WERI-Rb-1 (cell line): ENCODE results near the gene CBX8.
A peak's percentile ranks its signal among the peaks of the same experiment; 100 is the strongest.

Experiments used
- DNase-seq: peaks from one replicate; pipeline ENCODE4 v3.0.0-alpha.2; 2020
- H3K27ac ChIP-seq: fragments of 250-450 bp; sonication (Bioruptor Pico); 2 replicates; pipeline ENCODE4 v1.5.1; 2020; ENCODE audit warnings: mild to moderate bottlenecking, moderate library complexity
- H3K27me3 ChIP-seq: fragments of 250-450 bp; sonication (Bioruptor Pico); 2 replicates; pipeline ENCODE4 v1.5.1; 2021; ENCODE audit warnings: mild to moderate bottlenecking, low read depth, moderate library complexity; ENCODE audit not compliant: insufficient read depth, severe bottlenecking
- H3K36me3 ChIP-seq: fragments of 250-450 bp; sonication (Bioruptor Pico); 2 replicates; pipeline ENCODE4 v1.5.1; 2020; ENCODE audit warnings: mild to moderate bottlenecking, moderate library complexity
- H3K4me3 ChIP-seq: 2 replicates; pipeline ENCODE4 v1.5.1; 2011; ENCODE audit warnings: low read depth, mild to moderate bottlenecking, control low read depth, low read length
- H3K9me3 ChIP-seq: fragments of 250-450 bp; sonication (Bioruptor Pico); 2 replicates; pipeline ENCODE4 v1.5.1; 2021; ENCODE audit warnings: mild to moderate bottlenecking, moderate library complexity; ENCODE audit not compliant: severe bottlenecking
- TF ChIP-seq, protein P1 (sequence below): IDR thresholded peaks from 2 replicates; pipeline ENCODE4 v1.5.1; 2011; ENCODE audit warnings: low read depth, mild to moderate bottlenecking, control low read depth, inconsistent platforms, low read length

Gene CBX8

DNA sequence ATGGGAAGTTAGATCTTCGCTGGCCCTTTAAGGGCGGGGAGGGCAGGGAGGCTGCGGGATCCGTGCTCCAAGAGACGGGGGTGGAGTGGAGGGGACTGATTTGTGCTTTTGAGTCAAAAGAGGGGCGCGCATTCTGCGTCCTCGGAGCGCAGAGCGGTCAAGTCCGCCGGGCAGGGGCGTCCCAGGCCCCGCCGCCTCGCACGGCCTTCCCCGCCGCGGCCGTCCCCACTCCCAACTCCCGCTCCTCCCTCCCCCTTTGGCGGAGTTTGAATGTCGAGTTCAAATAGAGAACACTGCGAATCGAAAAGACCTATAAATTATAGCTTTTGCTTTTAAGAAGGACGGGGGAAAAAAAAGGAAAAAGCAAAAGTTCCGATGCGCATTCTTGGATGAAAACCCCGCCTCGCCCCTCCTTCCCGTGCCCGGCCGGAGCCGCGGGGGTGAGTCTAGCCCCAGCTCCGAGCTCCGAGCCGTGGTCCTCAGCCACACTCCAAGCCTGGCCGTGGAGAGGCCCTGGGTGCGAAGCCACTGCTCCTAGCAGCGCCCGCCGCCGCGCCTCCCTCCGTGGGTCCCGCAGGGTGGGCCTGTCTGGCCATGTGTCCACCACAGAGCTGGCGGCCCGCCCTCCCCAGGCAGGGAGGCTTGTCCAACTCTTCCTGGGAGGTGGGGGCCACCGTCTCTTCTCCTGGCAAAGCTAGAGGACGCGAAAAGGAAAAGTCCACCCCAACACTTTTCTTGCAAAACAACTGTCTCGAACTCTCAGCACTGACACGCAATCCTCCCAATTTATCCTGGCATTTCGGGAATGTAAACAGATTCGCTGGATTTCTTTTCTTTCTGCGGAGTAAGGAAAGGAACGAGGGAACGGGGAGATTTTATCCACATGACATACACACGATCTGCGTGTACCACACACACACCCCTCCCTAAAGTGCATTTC, 3.6 kb downstream of the CBX8 start:
- TF ChIP-seq, protein P1, sequence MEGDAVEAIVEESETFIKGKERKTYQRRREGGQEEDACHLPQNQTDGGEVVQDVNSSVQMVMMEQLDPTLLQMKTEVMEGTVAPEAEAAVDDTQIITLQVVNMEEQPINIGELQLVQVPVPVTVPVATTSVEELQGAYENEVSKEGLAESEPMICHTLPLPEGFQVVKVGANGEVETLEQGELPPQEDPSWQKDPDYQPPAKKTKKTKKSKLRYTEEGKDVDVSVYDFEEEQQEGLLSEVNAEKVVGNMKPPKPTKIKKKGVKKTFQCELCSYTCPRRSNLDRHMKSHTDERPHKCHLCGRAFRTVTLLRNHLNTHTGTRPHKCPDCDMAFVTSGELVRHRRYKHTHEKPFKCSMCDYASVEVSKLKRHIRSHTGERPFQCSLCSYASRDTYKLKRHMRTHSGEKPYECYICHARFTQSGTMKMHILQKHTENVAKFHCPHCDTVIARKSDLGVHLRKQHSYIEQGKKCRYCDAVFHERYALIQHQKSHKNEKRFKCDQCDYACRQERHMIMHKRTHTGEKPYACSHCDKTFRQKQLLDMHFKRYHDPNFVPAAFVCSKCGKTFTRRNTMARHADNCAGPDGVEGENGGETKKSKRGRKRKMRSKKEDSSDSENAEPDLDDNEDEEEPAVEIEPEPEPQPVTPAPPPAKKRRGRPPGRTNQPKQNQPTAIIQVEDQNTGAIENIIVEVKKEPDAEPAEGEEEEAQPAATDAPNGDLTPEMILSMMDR: no peak
- Histone ChIP-seq H3K36me3 (peaks cover 27% of the 10 kb centered on the region), H3K9me3 (no peaks in the 10 kb centered on the region), H3K27ac (no peak overlapping the region), H3K4me3 (no peak overlapping the region), H3K27me3 (no peaks in the 10 kb centered on the region)
- DNase-seq: no peak

DNA sequence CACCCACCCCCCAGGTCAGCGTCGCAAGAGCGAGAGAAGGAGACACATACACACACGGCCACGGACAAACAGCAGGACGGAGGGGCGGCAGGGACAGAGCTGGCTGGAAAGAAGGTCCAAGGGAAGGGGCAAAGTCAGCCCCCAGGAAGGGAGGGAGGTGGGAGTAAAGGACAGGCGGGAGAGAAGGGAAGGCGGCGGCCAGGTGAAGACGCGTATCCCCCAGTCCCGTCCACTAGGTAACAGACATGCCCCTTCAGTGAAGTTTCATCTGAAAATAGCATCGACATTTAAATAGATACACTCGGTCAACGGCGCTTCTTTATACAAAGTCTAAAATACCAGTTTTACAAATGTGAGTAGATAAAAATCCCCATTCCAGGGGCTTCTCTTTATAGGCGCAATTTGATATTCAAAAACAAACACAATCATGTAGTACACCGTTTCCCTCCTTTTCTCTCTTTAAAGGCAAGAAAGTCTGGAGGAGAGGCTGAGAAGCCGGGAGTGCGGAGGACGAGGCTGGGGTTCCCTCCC, 4.5 kb downstream of the CBX8 start:
- Histone ChIP-seq H3K36me3 (peaks cover 27% of the 10 kb centered on the region), H3K27me3 (no peaks in the 10 kb centered on the region), H3K9me3 (no peaks in the 10 kb centered on the region), H3K4me3 (no peak overlapping the region), H3K27ac (no peak overlapping the region)
- TF ChIP-seq, protein P1: no peak
- DNase-seq: no peak

DNA sequence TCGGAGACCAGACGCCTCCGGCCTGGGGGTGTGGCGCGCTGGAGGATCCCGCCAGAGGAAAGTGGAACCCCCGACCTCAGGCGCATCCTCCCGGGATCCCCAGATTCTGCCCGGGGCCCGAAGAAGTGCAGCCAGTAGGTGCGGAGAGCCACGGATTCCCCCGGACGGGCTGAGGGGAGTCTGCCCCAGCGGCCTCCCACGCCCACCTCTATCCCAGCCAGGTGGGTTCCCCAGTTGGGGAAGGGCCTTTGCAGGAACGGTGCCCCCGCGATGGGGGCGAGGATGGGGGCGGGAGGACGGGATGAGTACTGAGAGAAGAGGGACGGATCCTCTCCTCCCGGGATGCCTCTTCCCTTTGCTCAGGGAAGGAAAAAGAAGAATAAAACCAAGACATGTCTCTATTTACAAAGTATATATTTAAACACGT, 5.1 kb downstream of the CBX8 start:
- H3K4me3 ChIP-seq: no peak overlapping the region

DNA sequence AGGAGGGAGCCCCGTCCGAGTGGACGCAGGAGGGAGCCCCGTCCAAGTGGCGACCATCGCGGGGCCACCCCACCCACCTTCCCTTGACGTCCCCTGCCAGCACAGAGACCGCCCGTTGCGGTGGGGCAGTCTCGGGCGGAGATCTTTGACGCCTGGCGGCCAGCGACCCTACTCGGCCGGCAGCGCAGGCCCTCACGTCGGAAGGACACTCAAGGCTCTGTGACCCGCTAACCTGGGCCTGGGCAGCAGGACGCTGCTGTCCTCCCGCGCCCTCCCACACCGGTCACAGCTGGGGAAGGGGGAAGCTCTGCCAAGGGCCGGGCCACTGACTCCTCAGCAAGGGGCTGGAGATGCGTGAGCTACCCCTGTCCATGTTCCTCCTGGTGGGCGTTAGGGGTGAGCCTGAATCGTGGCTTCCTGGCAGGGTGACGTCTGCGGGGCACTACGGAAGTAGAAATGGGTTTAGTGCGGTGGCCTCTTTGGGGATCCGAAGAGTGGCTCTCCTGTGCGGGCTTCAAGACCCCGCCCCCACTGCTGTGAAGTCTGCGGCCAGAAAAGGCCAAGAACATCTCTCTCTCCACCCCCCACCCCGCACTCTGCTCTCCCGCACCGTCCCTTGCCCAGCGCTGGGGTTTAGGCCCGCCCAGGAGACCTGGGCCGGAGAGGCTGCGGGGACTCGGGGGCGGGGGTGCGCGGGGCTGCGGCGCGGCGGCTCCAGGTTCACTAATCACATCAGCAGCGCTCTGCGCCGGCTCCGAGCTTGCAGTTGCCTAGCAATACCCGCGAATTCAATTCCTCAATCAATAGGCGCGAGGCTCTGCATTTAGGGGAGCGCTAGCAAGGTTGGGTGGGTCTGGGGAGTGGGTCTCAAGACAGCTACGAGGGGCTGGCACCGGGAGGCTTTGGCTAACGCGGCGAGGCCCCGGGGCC, 5.8 kb downstream of the CBX8 start:
- TF ChIP-seq, protein P1: no peak
- peaks cover 35% of the 10 kb centered on the region for H3K36me3 ChIP-seq
- DNase-seq: no peak
- no peak overlapping the region for H3K4me3 ChIP-seq
- H3K27ac ChIP-seq: no peak overlapping the region
- H3K9me3 ChIP-seq: no peaks in the 10 kb centered on the region
- H3K27me3 ChIP-seq: no peaks in the 10 kb centered on the region

More for the DNA sequence above, 5.1 kb downstream of the CBX8 start:
- TF ChIP-seq, protein P1: no peak
- Histone ChIP-seq H3K9me3 (no peaks in the 10 kb centered on the region), H3K27ac (no peak overlapping the region), H3K27me3 (no peaks in the 10 kb centered on the region), H3K36me3 (peaks cover 30% of the 10 kb centered on the region)
- DNase-seq: no peak

DNA sequence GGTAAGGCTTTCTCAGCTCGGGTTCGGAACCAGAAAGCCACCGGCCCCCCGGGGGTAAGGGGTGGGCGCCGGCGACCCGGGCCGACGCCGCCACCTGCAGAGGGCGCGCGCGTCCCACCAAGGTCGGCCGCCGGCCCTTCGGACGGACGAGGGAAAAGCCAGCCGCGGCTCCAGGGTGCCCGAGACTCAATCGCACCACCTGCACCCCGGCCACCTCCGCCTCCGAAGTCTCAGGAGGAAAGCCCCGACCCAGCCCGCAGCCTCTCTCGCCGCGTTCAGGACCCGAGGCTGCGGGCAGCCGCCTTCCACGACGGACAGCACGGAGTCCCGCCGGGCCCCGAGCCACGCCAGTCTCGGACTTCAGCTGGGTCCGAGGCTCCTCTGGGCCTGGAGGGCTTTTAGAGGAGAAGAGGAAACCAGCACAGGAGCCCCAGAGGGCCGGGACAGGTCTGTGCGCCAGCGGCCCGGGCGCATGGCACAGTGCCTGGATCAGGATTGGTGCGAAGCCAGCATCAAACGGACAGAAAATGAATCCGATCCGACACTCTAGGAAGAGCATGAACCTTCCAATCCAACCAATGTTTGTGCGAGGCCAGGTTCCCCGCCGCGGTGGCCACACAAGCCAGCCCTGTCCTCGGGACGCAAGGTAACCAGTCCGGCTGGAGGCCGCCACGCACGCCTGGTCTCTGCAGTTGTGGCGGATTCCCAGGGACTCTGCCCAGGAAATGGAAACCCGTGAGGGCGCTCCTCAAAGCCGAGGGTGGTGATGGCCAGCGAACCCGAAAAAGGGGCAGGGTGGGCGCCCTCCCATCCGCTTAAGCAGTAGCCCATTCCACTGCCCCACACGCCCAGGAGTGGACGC, 6.7 kb downstream of the CBX8 start:
- peak; percentile 78 for DNase-seq
- TF ChIP-seq, protein P1: peak; percentile 81
- Histone ChIP-seq H3K36me3 (peaks cover 37% of the 10 kb centered on the region), H3K27me3 (no peaks in the 10 kb centered on the region), H3K9me3 (no peaks in the 10 kb centered on the region), H3K4me3 (peak overlapping the region; percentile 58), H3K27ac (no peak overlapping the region; the same call in 1 of the 2 replicates)
